NCI-H1930 (cell line): Measurements from ENCODE around the gene TMEM273.
"Not testable (repeated sequence)": the region's sequence is repeated elsewhere in the genome, so short reads cannot be mapped to it uniquely, and the experiment has no call there.

Experiments used
- DNase-seq, 2 experiments: peaks; one replicate each; lab custom pipeline; 2025; lab: John Stamatoyannopoulos, UW

Gene TMEM273

DNA sequence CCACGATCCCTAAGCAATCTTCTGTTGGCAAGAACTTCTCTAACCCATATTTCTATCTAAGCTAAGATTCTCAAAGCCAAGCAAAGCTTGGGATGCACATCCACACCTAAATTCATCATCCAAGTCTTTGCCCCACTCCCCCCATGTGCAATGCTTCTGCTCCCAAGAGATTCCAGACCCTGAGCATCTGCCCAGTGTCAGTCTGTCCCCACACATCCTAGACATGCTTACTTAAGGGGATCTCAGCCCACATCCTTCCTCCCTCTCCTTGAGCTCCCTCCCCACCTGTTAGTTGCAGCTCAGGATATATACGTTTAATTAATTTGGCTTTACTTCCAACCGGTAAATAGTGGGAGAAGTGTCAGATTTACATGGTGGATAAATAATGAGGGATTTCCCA, 17.0 kb upstream of the TMEM273 start:
- DNase-seq: no peak

DNA sequence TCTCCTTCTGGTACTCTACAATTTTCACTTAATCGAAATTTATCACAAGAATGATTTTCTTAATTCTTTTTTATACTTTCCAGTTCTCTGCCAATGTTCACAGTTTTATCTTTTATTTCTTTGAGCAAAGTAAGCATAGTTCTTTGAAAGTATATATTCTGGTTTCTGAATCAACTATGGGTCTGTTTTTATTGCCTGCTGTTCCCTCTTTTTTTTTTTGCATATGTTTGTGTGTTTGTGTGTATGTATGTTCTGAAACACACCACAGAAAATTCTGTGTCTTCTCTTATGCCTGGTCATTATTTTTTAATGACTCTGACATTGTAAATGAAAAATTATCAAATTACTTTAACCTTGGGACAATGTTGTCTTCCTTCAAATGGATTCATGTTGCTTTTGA, 15.9 kb upstream of the TMEM273 start:
- no peak for DNase-seq

DNA sequence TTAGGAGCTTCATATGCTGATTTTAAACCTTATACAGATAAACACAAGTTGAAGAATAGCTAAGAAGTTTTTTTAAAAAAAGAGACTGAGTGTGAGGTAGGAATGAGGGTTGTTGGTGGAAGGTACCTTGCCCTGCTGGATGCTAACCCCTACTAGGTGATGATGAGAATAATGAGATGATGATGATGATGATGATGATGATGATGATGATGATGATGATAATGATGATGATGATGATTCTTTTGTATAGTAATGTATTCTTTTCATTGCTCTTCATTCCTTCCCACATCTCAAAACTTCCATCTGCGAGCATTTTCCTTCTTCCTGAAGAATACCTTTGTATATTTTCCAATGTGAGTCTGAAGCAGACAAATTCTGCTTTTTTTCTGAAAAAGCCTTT, 14.1 kb upstream of the TMEM273 start:
- DNase-seq: no peak

DNA sequence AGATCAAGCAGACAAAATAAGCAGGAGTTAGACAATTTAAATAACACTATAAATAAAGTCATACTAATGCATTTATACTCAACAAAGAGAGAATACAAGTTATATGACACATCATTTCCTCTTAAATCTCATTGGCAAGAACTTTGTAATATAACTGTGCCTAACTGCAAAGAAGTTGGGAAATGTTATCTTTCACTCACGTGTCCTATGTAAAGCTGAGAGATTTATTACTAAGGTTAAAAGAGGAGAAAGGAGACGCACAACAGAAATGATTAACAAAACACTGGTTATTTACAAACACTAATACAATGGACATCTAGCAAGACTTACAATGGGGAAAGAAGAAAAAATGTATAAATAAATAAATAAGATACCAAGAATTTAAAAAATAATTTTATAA, 12.7 kb upstream of the TMEM273 start:
- DNase-seq: no peak

DNA sequence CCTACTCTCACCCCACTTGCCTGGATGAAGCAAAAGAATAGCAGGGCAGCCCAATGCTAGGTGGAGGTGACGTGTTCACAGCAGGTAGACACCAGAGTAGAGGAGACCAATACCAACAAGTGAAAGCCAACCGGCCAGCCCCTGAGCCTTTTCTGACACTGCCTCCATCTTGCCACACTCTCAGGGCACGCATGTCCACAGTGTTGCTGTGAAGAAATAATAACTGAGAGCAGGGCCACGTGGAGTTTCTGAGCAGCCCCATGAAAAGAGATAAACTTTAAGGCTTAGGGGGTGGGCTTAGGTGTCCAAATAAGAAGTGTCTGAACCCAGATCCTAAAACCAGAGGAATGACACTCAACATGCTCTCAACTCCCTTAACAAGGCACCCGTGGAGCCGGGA, 9.0 kb upstream of the TMEM273 start:
- no peak for DNase-seq

DNA sequence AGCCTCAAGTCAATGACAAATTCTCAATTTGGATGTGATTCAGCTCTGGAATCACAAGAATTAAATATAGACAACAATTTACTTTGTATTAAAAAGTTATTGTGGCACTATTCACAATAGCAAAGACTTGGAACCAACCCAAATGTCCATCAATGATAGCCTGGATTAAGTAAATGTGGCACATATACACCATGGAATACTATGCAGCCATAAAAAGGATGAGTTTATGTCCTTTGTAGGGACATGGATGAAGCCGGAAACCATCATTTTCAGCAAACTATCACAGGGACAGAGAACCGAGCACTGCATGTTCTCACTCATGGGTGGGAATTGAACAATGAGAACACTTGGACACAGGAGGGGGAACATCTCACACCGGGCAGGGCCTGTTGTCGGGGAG, 7.7 kb upstream of the TMEM273 start:
- not testable (repeated sequence) for DNase-seq

DNA sequence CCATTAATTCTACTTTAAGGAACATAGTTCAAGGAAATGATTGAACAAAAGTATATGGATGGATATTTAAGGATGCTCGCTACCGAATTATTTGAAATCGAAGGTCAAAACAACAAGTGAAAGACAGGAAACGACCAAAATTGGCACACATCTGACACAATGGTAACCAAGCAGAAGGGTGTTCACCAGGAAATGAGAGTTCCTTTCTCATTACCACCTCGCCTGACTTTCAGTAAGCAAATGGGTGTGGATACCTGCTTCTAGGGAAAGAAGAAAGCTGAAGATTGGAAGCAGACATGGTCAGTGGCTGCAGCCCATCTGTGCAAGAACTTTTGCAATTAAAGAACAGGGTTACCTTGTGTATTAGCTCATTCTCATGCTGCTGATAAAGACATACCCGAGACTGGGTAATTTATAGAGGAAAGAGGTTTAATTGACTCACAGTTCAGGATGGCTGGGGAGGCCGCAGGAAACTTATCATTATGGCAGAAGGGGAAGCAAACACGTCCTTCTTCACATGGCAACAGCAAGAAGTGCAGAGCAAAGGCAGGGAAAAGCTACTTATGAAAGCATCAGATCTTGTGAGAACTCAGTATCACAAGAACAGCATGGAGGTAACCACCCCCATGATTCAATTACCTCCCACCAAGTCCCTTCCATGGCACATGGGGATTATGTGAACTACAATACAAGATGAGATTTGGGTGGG, 6.2 kb upstream of the TMEM273 start:
- no peak for DNase-seq

DNA sequence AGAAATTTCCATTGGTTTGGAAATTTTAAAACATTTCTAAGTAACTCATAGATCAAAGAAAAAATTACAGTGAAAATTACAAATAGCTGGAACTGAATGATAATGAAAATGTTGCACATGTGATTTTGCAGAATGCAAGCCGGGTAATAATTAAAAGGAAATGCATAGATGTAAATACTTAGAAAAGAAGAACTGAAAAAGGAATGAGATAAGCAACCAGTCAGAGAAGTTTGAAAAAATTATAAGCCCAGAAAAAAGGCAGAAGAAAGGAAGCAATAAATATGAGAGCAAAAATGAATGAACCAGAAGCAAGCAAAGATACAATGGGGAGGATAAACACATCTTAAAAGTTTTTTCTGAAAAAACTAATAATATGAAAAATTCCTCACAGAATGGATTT, 3.2 kb upstream of the TMEM273 start:
- no peak for DNase-seq

DNA sequence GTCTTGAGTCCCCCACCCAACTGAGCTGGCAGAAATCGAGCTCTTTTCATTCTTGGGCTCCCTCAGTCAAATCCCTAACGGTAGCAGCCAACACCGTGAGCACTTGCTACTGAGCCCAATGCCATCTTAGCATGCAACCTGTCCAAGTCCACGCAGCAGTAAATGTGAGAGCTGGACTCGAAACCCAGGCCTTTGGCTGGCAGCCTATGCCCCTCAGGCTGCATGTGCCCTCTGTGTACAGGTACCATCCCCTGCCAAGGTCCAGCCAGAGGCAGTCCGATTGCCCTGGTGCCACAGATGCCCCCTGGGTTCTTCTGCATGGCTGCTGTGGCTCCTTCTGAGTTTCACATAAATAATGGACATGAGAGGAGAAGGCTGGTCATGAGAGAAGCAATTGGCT, 1.2 kb upstream of the TMEM273 start:
- no peak for DNase-seq

DNA sequence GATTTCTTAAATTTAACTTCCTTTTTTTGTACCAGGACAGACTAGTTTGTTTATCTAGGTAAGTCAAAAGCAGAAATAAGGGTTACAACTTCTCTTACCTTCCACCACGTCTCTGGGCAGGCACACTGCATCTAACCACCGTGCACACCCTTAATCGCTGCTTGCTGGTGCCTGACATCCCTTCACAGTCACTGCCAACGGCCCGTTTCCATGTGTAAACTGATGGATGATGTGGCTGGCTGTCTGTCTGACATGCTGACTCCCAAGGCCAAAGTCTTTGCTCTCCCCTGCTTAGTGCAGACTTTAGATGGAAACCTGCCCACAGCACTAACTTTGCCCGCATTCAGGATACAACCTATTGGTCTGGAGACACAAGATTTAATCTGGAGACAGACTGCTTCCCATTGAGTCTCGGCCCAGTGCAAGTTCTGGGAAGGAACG, 1.1 kb downstream of the TMEM273 start:
- DNase-seq: no peak

DNA sequence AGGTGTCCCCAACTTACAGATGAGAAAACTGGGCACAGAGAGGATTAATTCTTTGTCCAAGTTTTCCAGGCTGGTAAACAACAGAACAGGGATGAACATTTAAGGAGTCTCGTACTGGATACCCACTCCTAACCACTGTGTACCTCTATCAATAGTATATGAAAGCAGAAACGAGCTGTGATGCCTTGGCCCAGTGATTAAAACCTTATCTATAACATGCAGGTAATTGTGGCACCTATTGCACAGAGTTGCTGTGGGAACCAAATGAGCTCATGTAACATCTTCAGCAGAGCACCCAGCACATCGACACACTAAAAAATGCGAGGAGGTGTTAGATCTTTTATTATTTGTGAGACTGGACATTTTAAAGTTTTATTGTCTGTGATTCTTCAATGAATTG, 1.6 kb downstream of the TMEM273 start:
- no peak for DNase-seq

DNA sequence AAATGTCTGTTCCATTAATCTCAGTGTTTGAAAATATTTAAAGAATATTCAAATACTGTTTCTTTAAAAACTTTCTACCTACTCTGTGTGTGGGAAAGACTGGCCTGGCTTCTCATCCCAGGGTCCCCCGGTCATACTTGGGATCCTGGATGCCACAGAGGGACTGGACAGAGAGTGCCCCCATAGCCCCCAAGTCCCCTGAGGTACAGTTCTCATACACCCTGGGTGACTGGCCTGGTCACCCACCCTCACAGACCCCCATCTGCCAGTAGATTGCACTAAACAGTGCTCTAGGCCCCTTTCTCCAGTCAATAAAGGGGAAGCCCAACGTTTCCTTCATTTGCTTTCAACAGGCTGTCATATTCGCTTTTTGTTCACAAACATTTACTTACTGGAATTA, 3.0 kb downstream of the TMEM273 start:
- DNase-seq: no peak

DNA sequence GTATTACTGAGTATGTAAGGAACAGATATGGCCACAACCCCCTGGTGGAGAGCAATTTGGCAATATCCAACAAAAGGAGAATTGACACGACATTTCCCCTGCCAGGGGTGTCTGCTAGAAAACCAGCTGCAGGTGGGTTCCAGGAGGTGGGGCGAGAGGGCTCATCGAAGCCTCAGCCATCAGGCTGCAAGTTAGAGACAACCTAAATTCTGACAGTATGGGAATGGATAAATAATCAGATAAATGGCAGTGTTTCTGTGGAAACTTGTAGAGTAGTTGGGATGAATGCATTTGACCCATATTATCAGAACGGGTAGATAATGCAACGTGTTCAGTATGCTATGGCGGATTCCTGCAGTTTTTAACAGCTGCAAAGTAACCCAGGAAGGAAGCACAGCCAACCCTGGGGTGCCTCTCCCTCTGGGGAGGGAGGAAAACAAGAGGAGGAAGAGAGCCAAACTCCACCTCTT, 3.5 kb downstream of the TMEM273 start:
- DNase-seq: no peak

DNA sequence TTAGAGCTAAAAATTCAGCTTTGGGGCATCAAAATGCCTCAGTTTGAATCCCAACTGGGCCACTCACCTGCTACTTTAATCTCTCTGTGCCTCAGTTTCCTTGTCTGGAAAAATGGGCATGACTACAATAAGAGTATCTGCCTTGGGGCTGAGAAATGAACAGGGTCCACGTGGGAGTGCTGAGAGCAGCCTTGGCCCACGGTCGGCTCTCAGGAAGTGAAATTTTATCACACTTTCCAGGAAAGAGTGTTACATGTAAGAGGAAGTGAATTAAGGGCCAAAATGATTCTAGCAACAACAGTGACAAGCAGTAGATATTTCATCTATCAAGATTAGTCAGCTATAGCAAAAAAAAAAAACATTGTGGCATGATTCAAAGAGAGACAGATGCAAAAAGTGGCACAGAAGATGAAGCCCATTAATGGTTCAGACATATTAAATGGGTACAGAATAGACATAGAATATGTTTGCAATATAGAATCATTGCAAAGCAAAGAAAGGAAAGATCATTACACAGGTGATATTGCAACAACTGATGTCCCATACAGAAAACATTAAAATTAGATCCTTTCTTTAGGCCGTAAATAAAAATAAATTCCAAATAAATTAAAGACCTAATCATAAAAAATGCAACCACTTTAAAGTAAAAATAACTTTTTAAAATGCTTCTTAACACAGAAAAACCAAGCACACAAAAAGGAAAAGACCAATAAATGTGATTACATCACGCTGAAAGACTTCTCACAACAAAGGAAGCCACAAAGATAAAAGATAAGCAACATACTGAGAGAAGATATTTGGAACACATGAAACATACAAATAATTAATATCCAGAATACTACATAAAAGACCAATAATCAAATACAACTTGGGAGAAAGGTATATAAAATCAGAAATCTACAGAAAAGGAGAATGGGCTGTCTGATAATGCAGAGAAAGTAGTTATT, 4.3 kb downstream of the TMEM273 start:
- no peak for DNase-seq

DNA sequence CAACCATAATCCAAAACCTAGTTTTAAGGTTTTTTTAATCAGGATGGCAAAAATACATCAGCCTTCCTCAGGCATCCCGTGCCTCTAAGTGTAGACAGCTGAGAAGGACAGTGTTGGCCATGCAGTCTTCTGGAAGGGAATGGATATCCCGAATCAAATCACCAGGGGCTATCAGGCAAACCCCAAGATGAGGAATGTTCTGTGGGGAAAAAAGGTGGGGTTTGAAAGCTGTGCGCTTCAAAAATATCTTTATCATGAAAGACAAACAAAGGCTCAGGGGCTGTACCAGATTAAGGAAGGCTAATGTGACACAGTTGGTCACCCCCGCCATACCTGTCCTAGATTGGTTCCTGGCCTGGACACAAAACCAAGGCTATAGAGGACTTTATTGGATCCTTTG, 5.4 kb downstream of the TMEM273 start:
- no peak for DNase-seq

DNA sequence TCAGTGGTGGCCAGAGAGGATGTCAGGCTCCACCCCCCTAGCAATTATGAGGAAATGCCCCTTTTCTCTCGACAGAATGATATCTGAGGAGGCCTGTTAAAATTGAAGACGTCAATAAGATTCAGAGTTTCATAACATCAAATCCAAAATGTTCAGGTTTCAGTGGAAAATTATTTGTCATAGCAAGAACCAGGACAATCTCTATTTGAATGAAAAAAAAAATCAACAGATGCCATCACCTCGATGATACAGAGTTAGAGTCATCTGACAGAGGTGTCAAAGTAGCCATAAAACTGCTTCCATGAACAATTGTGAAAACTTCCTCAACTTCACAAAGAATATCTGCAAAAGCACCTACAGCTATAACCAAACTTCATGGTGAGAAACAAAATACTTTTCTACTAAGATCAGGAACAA, 7.7 kb downstream of the TMEM273 start:
- DNase-seq: no peak

DNA sequence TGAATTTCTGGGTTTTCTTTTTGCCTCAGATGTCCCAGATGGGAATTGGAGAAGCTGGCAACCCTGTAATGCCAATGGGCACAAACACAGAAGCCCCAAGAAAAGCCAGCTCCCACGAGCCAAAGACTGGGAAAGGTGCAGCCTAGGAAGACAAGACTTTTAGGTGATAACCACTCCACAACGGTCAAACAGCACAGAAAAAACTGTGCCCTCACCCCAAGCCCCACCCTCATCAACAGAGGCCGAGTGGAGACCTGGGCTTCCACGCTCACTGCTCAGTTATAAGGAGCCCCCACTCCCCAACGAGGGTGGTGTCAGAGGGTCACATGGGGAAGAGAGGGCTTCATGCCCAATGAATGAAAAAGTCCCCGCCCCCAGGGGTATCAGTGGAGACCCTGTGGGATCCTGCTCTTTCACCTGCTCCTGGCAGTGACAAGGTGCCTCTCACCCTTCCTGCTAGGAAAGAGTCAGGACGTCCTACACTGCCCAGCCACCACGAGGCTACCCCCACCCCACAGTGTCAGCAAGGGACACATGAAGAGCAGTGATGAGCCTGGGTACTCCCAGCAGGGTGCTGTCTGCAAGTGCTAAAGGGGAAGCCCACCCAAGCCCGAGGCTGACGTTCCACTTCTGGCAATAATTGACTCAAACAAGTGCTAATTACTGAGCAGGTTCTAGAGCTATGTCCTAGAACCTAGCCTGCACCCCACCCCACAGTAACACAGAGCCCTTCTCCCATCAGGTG, 8.3 kb downstream of the TMEM273 start:
- no peak for DNase-seq

DNA sequence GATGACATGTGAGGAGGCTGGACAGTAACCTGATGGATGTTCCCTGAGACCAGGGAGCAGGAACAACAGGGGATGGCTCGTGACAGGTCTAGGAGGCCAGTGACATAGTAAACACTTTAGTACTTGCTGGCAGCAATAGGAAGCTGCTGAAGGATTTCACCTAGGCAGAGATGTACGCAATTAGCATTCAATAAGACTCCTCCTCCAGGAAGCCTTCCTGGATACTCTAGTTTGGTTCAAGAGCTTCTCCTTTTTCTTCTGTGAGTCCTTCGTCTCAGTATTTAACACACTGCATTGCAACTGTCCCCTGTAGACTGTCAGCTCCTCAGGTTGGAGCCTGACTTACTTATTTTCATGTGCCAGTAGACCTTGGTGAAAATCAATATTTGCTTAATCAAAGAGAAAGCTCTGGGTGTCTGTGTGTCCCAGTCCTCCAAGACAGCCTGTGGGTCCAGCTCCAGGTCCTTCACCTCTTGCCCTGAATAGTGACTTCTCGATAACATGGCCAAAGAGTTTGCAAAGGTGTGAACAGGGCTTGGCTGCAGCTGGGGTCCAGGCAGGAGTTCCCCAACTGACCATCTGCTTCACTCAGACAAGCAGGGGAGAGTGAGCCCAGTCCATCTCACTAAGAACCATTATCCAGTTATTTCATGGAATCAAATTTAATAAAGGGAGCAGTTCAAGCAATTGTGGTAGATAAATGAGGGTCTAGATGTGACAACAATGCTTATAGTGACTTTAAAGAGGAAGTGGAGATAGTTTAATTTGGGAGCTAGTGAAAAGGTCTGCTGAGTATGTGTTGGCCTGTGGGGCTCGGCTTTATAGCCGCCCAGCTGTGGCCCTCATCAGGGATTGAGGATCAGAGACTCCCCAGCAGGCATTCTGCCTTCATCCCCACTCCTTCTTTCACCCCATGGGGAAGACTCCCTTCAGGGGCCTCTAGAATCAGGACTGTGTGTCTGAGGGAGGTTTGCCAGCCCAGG, 9.4 kb downstream of the TMEM273 start:
- DNase-seq: no peak

DNA sequence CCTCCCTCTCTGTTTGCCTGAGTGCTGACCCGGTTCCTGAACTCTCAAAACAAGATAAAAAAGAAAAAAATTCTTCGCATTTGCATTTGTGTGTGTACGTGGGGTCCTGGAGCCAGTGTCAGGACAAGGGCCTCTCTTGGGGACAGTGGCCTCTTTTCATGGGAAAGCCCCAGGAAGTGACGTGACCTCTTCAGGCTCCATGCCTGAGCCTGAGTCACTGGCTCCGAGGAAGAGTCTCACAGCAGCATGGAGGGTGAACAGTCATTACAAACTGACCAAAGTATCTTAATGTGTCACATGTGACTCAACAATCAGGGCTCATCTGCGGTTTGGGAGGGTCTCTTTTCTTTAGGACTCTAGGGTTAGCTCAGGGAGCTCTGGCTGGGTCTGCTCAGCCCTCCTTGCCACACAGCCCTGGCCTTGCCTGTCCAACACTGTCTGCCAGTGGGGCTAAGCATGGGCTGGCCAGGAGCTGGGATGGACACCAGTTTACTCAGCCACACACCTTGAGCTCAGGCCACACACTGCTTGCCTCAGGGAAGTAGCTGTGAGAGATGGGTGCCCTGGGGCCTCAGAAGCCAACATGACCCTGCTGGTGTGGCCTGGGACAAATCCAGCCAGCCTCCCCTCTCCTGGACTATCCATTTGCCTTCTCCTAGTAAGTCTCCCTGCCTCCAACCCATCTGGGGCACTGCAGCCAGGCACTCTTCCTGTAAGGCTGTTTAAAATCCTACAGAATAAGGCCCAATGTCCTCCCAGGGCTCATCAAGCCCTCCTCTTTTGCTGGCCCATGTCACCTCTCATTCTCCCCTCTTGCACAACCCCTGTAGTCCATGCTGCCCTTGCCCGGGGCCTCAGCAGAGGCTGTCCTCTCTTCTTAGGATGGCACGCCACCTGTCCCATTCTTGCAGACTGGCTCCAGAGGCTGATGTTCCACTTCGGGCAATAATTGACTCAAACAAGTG, 10.5 kb downstream of the TMEM273 start:
- DNase-seq: no peak
